C4-2B (cell line): ENCODE data around the gene ARRB2.

ENCODE experiments used
- ZFX ChIP-seq: fragments of 450-650 bp; IDR thresholded peaks from 2 replicates; pipeline ENCODE4 v1.6.1; 2017
- TF ChIP-seq, protein P1 (sequence below): fragments of 450-650 bp; conservative IDR thresholded peaks from 2 replicates; pipeline ENCODE4 v1.5.1; 2017; ENCODE audit warnings: mild to moderate bottlenecking

DNA sequence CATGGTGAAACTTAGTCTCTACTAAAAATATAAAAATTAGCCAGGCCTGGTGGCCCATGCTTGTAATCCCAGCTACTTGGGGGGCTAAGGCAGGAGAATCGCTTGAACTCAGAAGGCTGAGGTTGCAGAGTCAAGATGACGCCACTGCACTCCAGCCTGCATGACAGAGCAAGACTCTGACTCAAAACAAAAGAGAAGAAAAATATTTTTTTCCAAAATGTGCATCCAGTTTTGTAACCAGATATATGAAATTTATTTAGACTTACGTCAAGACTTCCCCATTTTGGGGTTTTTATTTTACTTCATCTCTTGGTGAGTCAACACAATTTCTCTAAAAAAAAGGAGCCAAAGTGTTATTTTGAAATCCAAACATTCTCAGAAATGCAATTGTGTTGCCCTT, 55.8 kb downstream of the ARRB2 start:
- TF ChIP-seq, protein P1, sequence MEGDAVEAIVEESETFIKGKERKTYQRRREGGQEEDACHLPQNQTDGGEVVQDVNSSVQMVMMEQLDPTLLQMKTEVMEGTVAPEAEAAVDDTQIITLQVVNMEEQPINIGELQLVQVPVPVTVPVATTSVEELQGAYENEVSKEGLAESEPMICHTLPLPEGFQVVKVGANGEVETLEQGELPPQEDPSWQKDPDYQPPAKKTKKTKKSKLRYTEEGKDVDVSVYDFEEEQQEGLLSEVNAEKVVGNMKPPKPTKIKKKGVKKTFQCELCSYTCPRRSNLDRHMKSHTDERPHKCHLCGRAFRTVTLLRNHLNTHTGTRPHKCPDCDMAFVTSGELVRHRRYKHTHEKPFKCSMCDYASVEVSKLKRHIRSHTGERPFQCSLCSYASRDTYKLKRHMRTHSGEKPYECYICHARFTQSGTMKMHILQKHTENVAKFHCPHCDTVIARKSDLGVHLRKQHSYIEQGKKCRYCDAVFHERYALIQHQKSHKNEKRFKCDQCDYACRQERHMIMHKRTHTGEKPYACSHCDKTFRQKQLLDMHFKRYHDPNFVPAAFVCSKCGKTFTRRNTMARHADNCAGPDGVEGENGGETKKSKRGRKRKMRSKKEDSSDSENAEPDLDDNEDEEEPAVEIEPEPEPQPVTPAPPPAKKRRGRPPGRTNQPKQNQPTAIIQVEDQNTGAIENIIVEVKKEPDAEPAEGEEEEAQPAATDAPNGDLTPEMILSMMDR = no peak
- no peak for TF ChIP-seq ZFX
